H1 (cell line): Measurements from ENCODE around the gene TRAPPC6A.

ENCODE experiments used
- BCL11A ChIP-seq, 2 experiments: IDR thresholded peaks; one replicate each; pipeline ENCODE4 v1.6.1; 2011; ENCODE audit warnings: low read depth in 2 of 2, low read length in 2 of 2, mild to moderate bottlenecking in 2 of 2
- CREB1 ChIP-seq: IDR thresholded peaks from 2 replicates; pipeline ENCODE4 v1.6.1; 2012; ENCODE audit warnings: inconsistent platforms
- CTCF ChIP-seq, 3 experiments: IDR thresholded peaks; 1 replicate in 2 of 3; 2 replicates in 1 of 3; pipeline versions ENCODE4 v1.5.1 to v1.6.1; 2011; ENCODE audit warnings: low read length in 3 of 3, mild to moderate bottlenecking in 3 of 3, inconsistent platforms in 2 of 3, low read depth in 1 of 3, moderate library complexity in 1 of 3; ENCODE audit not compliant: insufficient read depth in 1 of 3; ENCODE audit errors: control extremely low read depth in 1 of 3
- EGR1 ChIP-seq: IDR thresholded peaks from 2 replicates; pipeline ENCODE4 v1.6.1; 2011; ENCODE audit warnings: low read depth, low read length, borderline replicate concordance
- JUN ChIP-seq: IDR thresholded peaks from 2 replicates; pipeline ENCODE4 v1.6.1; 2011; ENCODE audit warnings: low read depth, mild to moderate bottlenecking, improper control_type of control experiment, low read length
- KDM4A ChIP-seq: IDR thresholded peaks from one replicate; pipeline ENCODE4 v1.7.1; 2012; ENCODE audit warnings: low read depth, mild to moderate bottlenecking, moderate library complexity, low read length, inconsistent platforms; ENCODE audit not compliant: severe bottlenecking
- MAX ChIP-seq: IDR thresholded peaks from 2 replicates; pipeline ENCODE4 v1.6.1; 2012; ENCODE audit warnings: inconsistent platforms
- POLR2A ChIP-seq, 2 experiments: IDR thresholded peaks; 1 replicate in 1 of 2; 2 replicates in 1 of 2; pipeline ENCODE4 v1.6.1; 2011; ENCODE audit warnings: low read depth in 2 of 2, low read length in 2 of 2, mild to moderate bottlenecking in 2 of 2; ENCODE audit errors: control extremely low read depth in 1 of 2
- POLR2AphosphoS5 ChIP-seq: IDR thresholded peaks from 2 replicates; pipeline ENCODE4 v1.6.1; 2011; ENCODE audit warnings: low read depth, low read length
- RFX5 ChIP-seq: IDR thresholded peaks from 2 replicates; pipeline ENCODE4 v1.6.1; 2011; ENCODE audit warnings: low read depth, low read length, improper control_type of control experiment, borderline replicate concordance
- SP1 ChIP-seq: IDR thresholded peaks from 2 replicates; pipeline ENCODE4 v1.6.1; 2011; ENCODE audit warnings: low read depth, low read length
- TEAD4 ChIP-seq: IDR thresholded peaks from 2 replicates; pipeline ENCODE4 v1.6.1; 2012; ENCODE audit warnings: low read depth, low read length, inconsistent platforms, mixed read lengths

GRCh38 chr19:45223879-45224278 is 45.8 kb upstream of the TRAPPC6A start:
- TF ChIP-seq POLR2AphosphoS5 (no peak), CTCF (IDR thresholded peaks at IDR 0.05; ENCODE audit: control extremely low read depth in 1 of 3, insufficient read depth in 1 of 3, low read depth in 1 of 3, low read length in 3 of 3) (no peak), TEAD4 (no peak), BCL11A (IDR thresholded peaks at IDR 0.05; ENCODE audit: low read depth in 2 of 2, low read length in 2 of 2) (no peak), CREB1 (no peak), EGR1 (no peak), POLR2A (IDR thresholded peaks at IDR 0.05; ENCODE audit: control extremely low read depth in 1 of 2, low read depth in 2 of 2, low read length in 2 of 2) (no peak), KDM4A (no peak), JUN (no peak), MAX (no peak), RFX5 (no peak), SP1 (no peak)
